IMR-90 (cell line): Measurements from ENCODE around the gene BCAS2. TPM values are rescaled to one million over a fixed set of nuclear protein-coding genes. Genes with fewer than 3 reads are reported as not detected.

Source experiments
- ATAC-seq: fragments of 200-7000 bp; cut with Tn5 transposase; 2 replicates; pipeline ENCODE4 v1.9.1; 2020; ENCODE audit warnings: low read depth, mild to moderate bottlenecking, moderate library complexity
- BruUV-seq: library from RNA; stranded (reverse); fragments of 400-500 nt; replicated peaks from 2 replicates; lab custom pipeline; 2021; lab: Mats Ljungman, UMichigan
- CTCF ChIA-PET: fragments of 300-600 bp; formaldehyde crosslinking; extraction: SDS; loops from one replicate; lab custom pipeline; 2021; ENCODE audit warnings: antibody characterized with exemption; lab: Yijun Ruan, JAX
- POLR2A ChIA-PET: fragments of 300-600 bp; sonication (Branson Sonifier 250); formaldehyde crosslinking; loops from one replicate; lab custom pipeline; 2022; ENCODE audit warnings: antibody characterized with exemption; ENCODE audit not compliant: unreplicated experiment; lab: Charles Lee
- DNase-seq: peaks from one replicate; pipeline ENCODE4 v3.0.0; 2013
- H2AFZ ChIP-seq: replicated peaks from 2 replicates; pipeline ENCODE3; 2013; ENCODE audit warnings: low read length, mild to moderate bottlenecking; ENCODE audit not compliant: poor library complexity
- H2AK5ac ChIP-seq: 2 replicates; pipeline ENCODE4 v1.6.1; 2013; ENCODE audit warnings: low read depth, low read length, inconsistent platforms
- H2AK9ac ChIP-seq: replicated peaks from 2 replicates; pipeline ENCODE3; 2013; ENCODE audit warnings: mild to moderate bottlenecking, low read depth, low read length, moderate library complexity; ENCODE audit not compliant: poor library complexity
- H2BK120ac ChIP-seq: 2 replicates; pipeline ENCODE4 v1.6.1; 2013; ENCODE audit warnings: low read depth, low read length, inconsistent platforms
- H2BK15ac ChIP-seq: 3 replicates; pipeline ENCODE4 v1.6.1; 2013; ENCODE audit warnings: low read depth, low read length, inconsistent platforms
- H2BK20ac ChIP-seq: 2 replicates; pipeline ENCODE4 v1.6.1; 2013; ENCODE audit warnings: low read depth, mild to moderate bottlenecking, inconsistent platforms, low read length, moderate library complexity
- H2BK5ac ChIP-seq: 2 replicates; pipeline ENCODE4 v1.6.1; 2013; ENCODE audit warnings: mild to moderate bottlenecking, low read depth, low read length, inconsistent platforms; ENCODE audit not compliant: poor library complexity, severe bottlenecking
- H3K14ac ChIP-seq: replicated peaks from 2 replicates; pipeline ENCODE4 v1.6.1; 2013; ENCODE audit warnings: low read depth, low read length, inconsistent platforms
- H3K18ac ChIP-seq: 2 replicates; pipeline ENCODE4 v1.6.1; 2013; ENCODE audit warnings: low read depth, low read length, control low read depth
- H3K23ac ChIP-seq: 2 replicates; pipeline ENCODE4 v1.6.1; 2013; ENCODE audit warnings: low read depth, low read length, inconsistent platforms
- H3K27ac ChIP-seq: 2 replicates; pipeline ENCODE4 v1.5.1; 2013; ENCODE audit warnings: mild to moderate bottlenecking, control low read depth, low read length; ENCODE audit not compliant: insufficient read depth
- H3K27me3 ChIP-seq: 2 replicates; pipeline ENCODE4 v1.6.1; 2013; ENCODE audit warnings: low read length; ENCODE audit not compliant: control insufficient read depth, insufficient read depth
- H3K36me3 ChIP-seq: 2 replicates; pipeline ENCODE4 v1.6.1; 2013; ENCODE audit warnings: low read length, mixed read lengths; ENCODE audit not compliant: control insufficient read depth, insufficient read depth
- H3K4ac ChIP-seq: 2 replicates; pipeline ENCODE4 v1.6.1; 2013; ENCODE audit warnings: low read depth, low read length, inconsistent platforms
- H3K4me1 ChIP-seq: 2 replicates; pipeline ENCODE4 v1.6.1; 2013; ENCODE audit warnings: low read length, mixed read lengths; ENCODE audit not compliant: control insufficient read depth, insufficient read depth
- H3K4me2 ChIP-seq: 2 replicates; pipeline ENCODE4 v1.6.1; 2013; ENCODE audit warnings: low read depth, mild to moderate bottlenecking, control low read depth, low read length, moderate library complexity
- H3K4me3 ChIP-seq: 2 replicates; pipeline ENCODE4 v1.5.1; 2013; ENCODE audit warnings: low read depth, mild to moderate bottlenecking, control low read depth, low read length, moderate library complexity; ENCODE audit not compliant: insufficient read depth
- H3K56ac ChIP-seq: 2 replicates; pipeline ENCODE4 v1.6.1; 2013; ENCODE audit warnings: low read length, inconsistent platforms; ENCODE audit not compliant: insufficient read depth; ENCODE audit errors: extremely low read depth
- H3K79me1 ChIP-seq, 2 experiments: 2 replicates each; pipeline ENCODE4 v1.6.1; 2013; ENCODE audit warnings: low read length in 2 of 2, inconsistent platforms in 1 of 2, low read depth in 1 of 2
- H3K9ac ChIP-seq: 2 replicates; pipeline ENCODE4 v1.6.1; 2013; ENCODE audit warnings: low read depth, low read length, control low read depth
- H3K9me1 ChIP-seq: 2 replicates; pipeline ENCODE4 v1.6.1; 2013; ENCODE audit warnings: low read length, inconsistent platforms; ENCODE audit not compliant: insufficient read depth
- H3K9me3 ChIP-seq: 2 replicates; pipeline ENCODE4 v1.6.1; 2013; ENCODE audit warnings: low read length; ENCODE audit not compliant: control insufficient read depth, insufficient read depth
- H4K20me1 ChIP-seq: 2 replicates; pipeline ENCODE4 v1.6.1; 2013; ENCODE audit warnings: low read length, inconsistent platforms; ENCODE audit not compliant: insufficient read depth
- H4K5ac ChIP-seq: 2 replicates; pipeline ENCODE4 v1.6.1; 2013; ENCODE audit warnings: mild to moderate bottlenecking, low read depth, low read length, control low read depth
- H4K8ac ChIP-seq, 2 experiments: 2 replicates each; pipeline ENCODE4 v1.6.1; 2013; ENCODE audit warnings: low read depth in 2 of 2, low read length in 2 of 2, control low read depth in 1 of 2, inconsistent platforms in 1 of 2
- H4K91ac ChIP-seq: 2 replicates; pipeline ENCODE4 v1.6.1; 2013; ENCODE audit warnings: low read depth, low read length, inconsistent platforms; ENCODE audit not compliant: insufficient read depth
- BHLHE40 ChIP-seq: fragments of 150-350 bp; IDR thresholded peaks from 2 replicates; pipeline ENCODE4 v1.6.1; 2016; ENCODE audit warnings: mild to moderate bottlenecking, low read depth, low read length
- CEBPB ChIP-seq: IDR thresholded peaks from 2 replicates; pipeline ENCODE4 v1.6.1; 2012; ENCODE audit warnings: low read depth, low read length, improper control_type of control experiment
- CHD1 ChIP-seq: IDR thresholded peaks from 2 replicates; pipeline ENCODE4 v1.6.1; 2012; ENCODE audit warnings: low read depth, low read length, improper control_type of control experiment
- CTCF ChIP-seq: conservative IDR thresholded peaks from 2 replicates; pipeline ENCODE4 v1.5.1; 2012; ENCODE audit warnings: mild to moderate bottlenecking, low read depth, low read length, improper control_type of control experiment
- FOS ChIP-seq: fragments of 150-350 bp; IDR thresholded peaks from 2 replicates; pipeline ENCODE4 v1.6.1; 2016; ENCODE audit warnings: low read depth, low read length
- MAFK ChIP-seq: IDR thresholded peaks from 2 replicates; pipeline ENCODE4 v1.6.1; 2012; ENCODE audit warnings: low read depth, low read length, improper control_type of control experiment
- MAZ ChIP-seq: IDR thresholded peaks from 2 replicates; pipeline ENCODE4 v1.6.1; 2012; ENCODE audit warnings: low read depth, mild to moderate bottlenecking, low read length, improper control_type of control experiment, moderate library complexity, borderline replicate concordance
- MXI1 ChIP-seq: IDR thresholded peaks from 2 replicates; pipeline ENCODE4 v1.6.1; 2012; ENCODE audit warnings: low read depth, mild to moderate bottlenecking, low read length, moderate library complexity, borderline replicate concordance
- NFE2L2 ChIP-seq: fragments of 150-350 bp; IDR thresholded peaks from 2 replicates; pipeline ENCODE4 v1.6.1; 2016; ENCODE audit warnings: low read depth, mild to moderate bottlenecking, low read length
- POLR2A ChIP-seq: IDR thresholded peaks from 2 replicates; pipeline ENCODE4 v1.6.1; 2012; ENCODE audit warnings: mild to moderate bottlenecking, low read depth, low read length
- RAD21 ChIP-seq: IDR thresholded peaks from 2 replicates; pipeline ENCODE4 v1.6.1; 2012; ENCODE audit warnings: low read length, improper control_type of control experiment
- RCOR1 ChIP-seq: IDR thresholded peaks from 2 replicates; pipeline ENCODE4 v1.6.1; 2012; ENCODE audit warnings: mild to moderate bottlenecking, low read length, improper control_type of control experiment; ENCODE audit not compliant: insufficient replicate concordance
- RFX5 ChIP-seq: IDR thresholded peaks from 2 replicates; pipeline ENCODE4 v1.8.0; 2012; ENCODE audit warnings: low read depth, mild to moderate bottlenecking, low read length, moderate library complexity
- SMC3 ChIP-seq: fragments of 150-350 bp; IDR thresholded peaks from 2 replicates; pipeline ENCODE4 v1.6.1; 2016; ENCODE audit warnings: low read depth, mild to moderate bottlenecking, antibody characterized with exemption, low read length, moderate library complexity
- WGBS, 2 experiments: methylation state at CpG; one replicate each; pipeline versions ENCODE4 v1.1.5 to v1.1.7; 2013; ENCODE audit warnings: missing lambda C conversion rate in 2 of 2; ENCODE audit not compliant: insufficient read length in 1 of 2; ENCODE audit errors: extremely low coverage in 2 of 2; 5-methylcytosine and 5-hydroxymethylcytosine counted together
- dilution Hi-C: fragments of 300-500 bp; cut with HindIII; formaldehyde crosslinking; loops from one replicate; pipeline ENCODE4 v1.14.3; 2018; ENCODE audit warnings: low sequenced_read_pairs; ENCODE audit not compliant: unreplicated experiment
- in situ Hi-C: fragments of 300-500 bp; cut with MboI; formaldehyde crosslinking; loops from 3 replicates; pipeline ENCODE4 v1.14.3; 2019; ENCODE audit warnings: low sequenced_read_pairs, inconsistent platforms, mixed read lengths
- intact Hi-C: fragments of 100-400 bp; cut with micrococcal nuclease; formaldehyde crosslinking; loops from 2 replicates; pipeline ENCODE4 v1.10.0; 2022
- polyA plus RNA-seq, 3 experiments: library from polyadenylated mRNA; depleted of rRNA; stranded (reverse); fragments of >200 nt; gene quantifications; 2 replicates each; pipeline ENCODE4 v1.2.3, GENCODE V29; 2012; ENCODE audit warnings: low replicate concordance in 1 of 3
- total RNA-seq: library from RNA; depleted of rRNA; stranded (reverse); fragments of >200 nt; gene quantifications from 2 replicates; pipeline ENCODE4 v1.2.3, GENCODE V29; 2012
- TF ChIP-seq, protein P1 (sequence below): fragments of 150-350 bp; IDR thresholded peaks from 2 replicates; pipeline ENCODE4 v1.6.1; 2016; ENCODE audit warnings: low read depth, mild to moderate bottlenecking, low read length, moderate library complexity, borderline replicate concordance
- TF ChIP-seq, protein P2 (sequence below): fragments of 150-350 bp; IDR thresholded peaks from 2 replicates; pipeline ENCODE4 v1.6.1; 2017; ENCODE audit warnings: mild to moderate bottlenecking, antibody characterized with exemption, low read length, low read depth

The BCAS2 gene
- total and polyA plus RNA-seq, 2 of the 4 experiments (the other 2 are of a cell fraction): 15.4 to 23.1 TPM

DNA sequence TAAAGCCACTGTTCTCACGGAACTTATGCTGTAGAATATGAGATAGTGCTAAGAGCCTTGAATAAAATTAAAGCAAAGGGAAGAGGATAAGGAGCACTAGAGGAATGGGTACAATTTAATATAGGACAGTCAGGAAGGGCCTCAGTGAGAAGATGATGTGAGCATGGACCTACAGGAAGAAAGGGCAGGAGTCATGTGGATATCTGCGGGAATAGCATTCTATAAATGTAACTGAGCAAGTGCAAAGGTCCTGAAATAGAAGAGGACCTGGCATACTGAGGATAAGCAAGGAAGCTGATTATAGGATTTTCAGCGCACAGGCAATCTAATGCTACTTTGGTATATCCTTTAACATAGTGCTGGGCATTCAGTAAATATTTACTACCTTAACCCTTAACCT is 12.6 kb upstream of the BCAS2 start:
- no peak for TF ChIP-seq CHD1
- TF ChIP-seq POLR2A: no peak
- TF ChIP-seq, protein P1, sequence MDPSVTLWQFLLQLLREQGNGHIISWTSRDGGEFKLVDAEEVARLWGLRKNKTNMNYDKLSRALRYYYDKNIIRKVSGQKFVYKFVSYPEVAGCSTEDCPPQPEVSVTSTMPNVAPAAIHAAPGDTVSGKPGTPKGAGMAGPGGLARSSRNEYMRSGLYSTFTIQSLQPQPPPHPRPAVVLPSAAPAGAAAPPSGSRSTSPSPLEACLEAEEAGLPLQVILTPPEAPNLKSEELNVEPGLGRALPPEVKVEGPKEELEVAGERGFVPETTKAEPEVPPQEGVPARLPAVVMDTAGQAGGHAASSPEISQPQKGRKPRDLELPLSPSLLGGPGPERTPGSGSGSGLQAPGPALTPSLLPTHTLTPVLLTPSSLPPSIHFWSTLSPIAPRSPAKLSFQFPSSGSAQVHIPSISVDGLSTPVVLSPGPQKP: no peak
- TF ChIP-seq BHLHE40: no peak
- no peak for TF ChIP-seq RFX5
- TF ChIP-seq MAFK: no peak
- TF ChIP-seq FOS: no peak
- no peak for TF ChIP-seq CTCF
- no peak for TF ChIP-seq RCOR1
- TF ChIP-seq MAZ: no peak
- TF ChIP-seq, protein P2, sequence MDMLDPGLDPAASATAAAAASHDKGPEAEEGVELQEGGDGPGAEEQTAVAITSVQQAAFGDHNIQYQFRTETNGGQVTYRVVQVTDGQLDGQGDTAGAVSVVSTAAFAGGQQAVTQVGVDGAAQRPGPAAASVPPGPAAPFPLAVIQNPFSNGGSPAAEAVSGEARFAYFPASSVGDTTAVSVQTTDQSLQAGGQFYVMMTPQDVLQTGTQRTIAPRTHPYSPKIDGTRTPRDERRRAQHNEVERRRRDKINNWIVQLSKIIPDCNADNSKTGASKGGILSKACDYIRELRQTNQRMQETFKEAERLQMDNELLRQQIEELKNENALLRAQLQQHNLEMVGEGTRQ: no peak
- TF ChIP-seq NFE2L2: no peak
- no peak for TF ChIP-seq RAD21
- TF ChIP-seq CEBPB: no peak
- no peak for TF ChIP-seq SMC3
- TF ChIP-seq MXI1: no peak
- DNase-seq (no peak), ATAC-seq (no peak)
- no TSS peak for BruUV-seq
- Histone ChIP-seq H3K9ac (no peak overlapping the region), H4K91ac (no peak overlapping the region), H2BK120ac (no peak overlapping the region), H2AK5ac (no peak overlapping the region), H3K14ac (no peak overlapping the region), H3K4me3 (no peak overlapping the region), H4K5ac (no peak overlapping the region), H3K18ac (no peak overlapping the region), H4K8ac (no peak overlapping the region), H3K4me2 (no peak overlapping the region), H4K20me1 (no peaks in the 10 kb centered on the region), H2AK9ac (no peak overlapping the region), H3K4me1 (no peaks in the 10 kb centered on the region), H3K27me3 (no peaks in the 10 kb centered on the region), H2BK20ac (no peak overlapping the region), H2BK5ac (no peak overlapping the region), H3K4ac (no peak overlapping the region), H2BK15ac (no peak overlapping the region), H2AFZ (no peak overlapping the region), H3K27ac (no peak overlapping the region), H3K9me1 (no peaks in the 10 kb centered on the region), H3K23ac (no peak overlapping the region), H3K79me1 (no peaks in the 10 kb centered on the region), H3K56ac (no peak overlapping the region), H3K9me3 (no peaks in the 10 kb centered on the region), H3K36me3 (no peaks in the 10 kb centered on the region)
- POLR2A ChIA-PET: no interaction called here
- CTCF ChIA-PET: no interaction called here
- WGBS, 2 experiments: no CpG with 5 or more reads among the region's 3 CpGs
- in situ Hi-C loops: no loop called here
- intact Hi-C loops: no loop called here
- dilution Hi-C loops: no loop called here
